Hepatocyte (in vitro differentiated cells): Measurements from ENCODE around the gene CTNNAL1. TPM values are rescaled to one million over a fixed set of nuclear protein-coding genes. Genes with fewer than 3 reads are reported as not detected.
"Not testable (repeated sequence)": the region's sequence is repeated elsewhere in the genome, so short reads cannot be mapped to it uniquely, and the experiment has no call there.

Experiments
- DNase-seq: peaks from one replicate; pipeline ENCODE4 v3.0.0-alpha.2; 2016; ENCODE audit warnings: low spot score
- H2AFZ ChIP-seq: fragments of 200-600 bp; sonication (generic); 2 replicates; pipeline ENCODE4 v1.6.0; 2016; ENCODE audit warnings: antibody characterized with exemption, mild to moderate bottlenecking
- H3K27ac ChIP-seq: fragments of 200-600 bp; sonication (generic); 2 replicates; pipeline ENCODE4 v1.5.1; 2016; ENCODE audit warnings: mild to moderate bottlenecking
- H3K27me3 ChIP-seq: fragments of 200-600 bp; sonication (generic); 2 replicates; pipeline ENCODE4 v1.6.1; 2016
- H3K36me3 ChIP-seq: fragments of 200-600 bp; sonication (generic); replicated peaks from 2 replicates; pipeline ENCODE4 v1.5.1; 2016; ENCODE audit warnings: low read depth; ENCODE audit not compliant: insufficient read depth
- H3K4me1 ChIP-seq: fragments of 200-600 bp; sonication (generic); 2 replicates; pipeline ENCODE4 v1.5.1; 2016; ENCODE audit warnings: mild to moderate bottlenecking, moderate library complexity; ENCODE audit not compliant: insufficient read depth
- H3K4me2 ChIP-seq: fragments of 200-600 bp; sonication (generic); 2 replicates; pipeline ENCODE4 v1.6.0; 2016
- H3K4me3 ChIP-seq: fragments of 200-600 bp; sonication (generic); 2 replicates; pipeline ENCODE4 v1.5.1; 2016; ENCODE audit warnings: mild to moderate bottlenecking
- H3K79me2 ChIP-seq: fragments of 200-600 bp; sonication (generic); 2 replicates; pipeline ENCODE4 v1.6.0; 2017; ENCODE audit warnings: mild to moderate bottlenecking
- H3K9me2 ChIP-seq: fragments of 200-600 bp; sonication (generic); replicated peaks from 2 replicates; pipeline ENCODE4 v1.6.0; 2017; ENCODE audit warnings: mild to moderate bottlenecking; ENCODE audit not compliant: insufficient read depth
- H3K9me3 ChIP-seq: fragments of 200-600 bp; sonication (generic); 2 replicates; pipeline ENCODE4 v1.5.1; 2016; ENCODE audit warnings: low read depth, mild to moderate bottlenecking
- H4K20me1 ChIP-seq: fragments of 200-600 bp; sonication (generic); 2 replicates; pipeline ENCODE4 v1.6.0; 2016; ENCODE audit warnings: mild to moderate bottlenecking; ENCODE audit not compliant: insufficient read depth, poor library complexity, severe bottlenecking
- CTCF ChIP-seq: fragments of 200-600 bp; sonication (generic); IDR thresholded peaks from 2 replicates; pipeline ENCODE4 v1.5.1; 2016; ENCODE audit warnings: antibody characterized with exemption, mild to moderate bottlenecking; ENCODE audit not compliant: poor library complexity
- EZH2 ChIP-seq: fragments of 200-600 bp; sonication (generic); IDR thresholded peaks from 2 replicates; pipeline ENCODE4 v1.6.1; 2016; ENCODE audit warnings: antibody characterized with exemption, mild to moderate bottlenecking, borderline replicate concordance
- EZH2phosphoT487 ChIP-seq: fragments of 200-600 bp; sonication (generic); IDR thresholded peaks from one replicate; pipeline ENCODE4 v1.6.1; 2018; ENCODE audit warnings: antibody characterized with exemption, mild to moderate bottlenecking, low read depth, moderate library complexity; ENCODE audit not compliant: unreplicated experiment, severe bottlenecking
- WGBS: methylation state at CpG from one replicate; pipeline ENCODE4 v1.1.6; 2016; ENCODE audit warnings: low lambda C conversion rate; ENCODE audit errors: missing lambda C conversion rate; 5-methylcytosine and 5-hydroxymethylcytosine counted together
- polyA plus RNA-seq: library from polyadenylated mRNA; unstranded; fragments of >200 nt; fragmentation: Nextera tagmentation; extraction: Ambion mirVana; gene quantifications from 2 replicates; pipeline ENCODE4 v1.2.1, GENCODE V29; 2016
- total RNA-seq: library from RNA; depleted of rRNA; stranded (reverse); fragments of >200 nt; gene quantifications from 2 replicates; pipeline ENCODE4 v1.2.3, GENCODE V29; 2014

Gene CTNNAL1
- total and polyA plus RNA-seq, 2 experiments from 2014 or later: 54.5 to 57.4 TPM

GRCh38 chr9:108900176-108900575, 113.1 kb downstream of the CTNNAL1 start:
- TF ChIP-seq CTCF (no peak), EZH2 (no peak), EZH2phosphoT487 (no peak)
- H3K27me3 ChIP-seq: no peaks in the 10 kb centered on the region
- H3K4me3 ChIP-seq: no peak overlapping the region
- no peaks in the 10 kb centered on the region for H3K79me2 ChIP-seq
- WGBS: 86% methylated on average over 5 of the region's 5 CpGs
- no peaks in the 10 kb centered on the region for H3K9me2 ChIP-seq
- no peaks in the 10 kb centered on the region for H3K9me3 ChIP-seq
- H3K4me2 ChIP-seq: no peak overlapping the region
- H3K4me1 ChIP-seq: no peaks in the 10 kb centered on the region
- no peaks in the 10 kb centered on the region for H4K20me1 ChIP-seq
- no peak overlapping the region for H2AFZ ChIP-seq
- no peak for DNase-seq
- H3K27ac ChIP-seq: no peak overlapping the region
- no peaks in the 10 kb centered on the region for H3K36me3 ChIP-seq

DNA sequence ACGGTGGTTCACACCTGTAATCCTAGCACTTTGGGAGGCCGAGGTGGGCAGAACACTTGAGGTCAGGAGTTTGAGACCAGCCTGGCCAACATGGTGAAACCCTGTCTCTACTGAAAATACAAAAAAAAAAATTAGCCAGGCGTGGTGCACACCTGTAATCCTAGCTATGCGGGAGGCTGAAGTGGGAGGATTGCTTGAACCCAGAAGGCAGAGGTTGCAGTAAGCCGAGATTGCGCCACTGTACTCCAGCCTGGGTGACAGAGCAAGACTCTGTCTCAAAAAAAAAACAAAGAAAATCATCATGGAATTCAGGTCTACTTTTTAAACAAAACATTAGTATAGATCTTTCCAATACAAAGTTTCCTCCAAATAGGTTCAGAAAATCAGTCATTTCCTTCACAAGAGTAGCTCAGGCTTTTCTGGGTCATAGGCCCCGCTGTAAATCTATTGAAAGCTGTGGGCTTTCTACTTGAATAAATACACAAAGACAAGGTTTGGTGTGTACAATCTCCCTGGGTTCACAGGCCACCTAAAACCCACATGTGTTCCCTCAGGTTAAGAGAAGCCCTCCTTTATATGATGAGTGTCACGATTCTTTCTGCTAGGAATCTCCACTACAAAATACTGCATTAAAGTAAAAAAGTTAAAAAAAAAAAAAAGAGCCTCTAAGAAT, 114.1 kb downstream of the CTNNAL1 start:
- not testable (repeated sequence) for H4K20me1 ChIP-seq, H3K27me3 ChIP-seq, H3K36me3 ChIP-seq, H3K27ac ChIP-seq, H3K9me2 ChIP-seq, H3K4me3 ChIP-seq, H3K9me3 ChIP-seq, H3K4me1 ChIP-seq, H3K4me2 ChIP-seq, DNase-seq, H3K79me2 ChIP-seq, H2AFZ ChIP-seq
- WGBS: 92% methylated on average over 8 of the region's 8 CpGs

DNA sequence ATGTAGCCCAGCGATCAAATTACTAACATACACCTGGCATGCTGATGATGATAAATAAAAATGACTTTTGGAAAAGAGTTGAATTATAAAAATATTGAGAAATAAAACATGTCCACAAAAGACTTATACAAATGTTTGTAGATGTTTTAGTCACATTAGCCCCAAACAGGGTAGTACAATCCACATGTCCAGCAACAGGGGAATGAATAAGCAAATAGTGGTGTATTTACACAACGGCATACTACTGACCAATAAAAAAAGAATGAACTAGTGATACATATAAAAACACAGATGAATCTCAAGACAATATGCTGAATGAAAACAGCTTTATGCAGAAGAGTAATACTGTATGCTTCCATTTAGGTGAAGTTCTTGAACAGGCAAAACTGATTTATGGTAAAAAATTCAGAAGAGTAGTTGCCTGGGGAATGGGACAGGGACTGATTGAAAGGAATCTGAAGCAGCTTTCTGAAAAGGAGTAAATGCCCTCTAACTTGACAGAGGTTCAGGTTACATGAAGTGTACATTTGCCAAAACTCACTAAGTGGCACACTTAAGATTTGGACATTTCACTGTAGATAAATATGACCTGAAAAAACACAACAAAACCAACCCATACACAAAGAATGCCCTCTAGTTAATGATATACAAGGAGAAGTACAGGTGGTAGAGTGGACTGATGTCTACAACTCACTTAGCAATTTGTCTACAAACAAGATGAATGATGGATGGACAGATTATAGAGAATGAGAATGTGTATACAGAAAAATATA, 115.8 kb downstream of the CTNNAL1 start:
- 92% methylated on average over 2 of the region's 2 CpGs for WGBS

More for the DNA sequence above, 115.8 kb downstream of the CTNNAL1 start:
- no peak overlapping the region for H3K4me3 ChIP-seq
- H3K36me3 ChIP-seq: no peaks in the 10 kb centered on the region
- no peak overlapping the region for H3K4me2 ChIP-seq
- H3K27ac ChIP-seq: no peak overlapping the region
- no peaks in the 10 kb centered on the region for H4K20me1 ChIP-seq
- no peak for TF ChIP-seq CTCF
- no peak for TF ChIP-seq EZH2
- TF ChIP-seq EZH2phosphoT487: no peak
- H3K9me3 ChIP-seq: no peaks in the 10 kb centered on the region
- no peak for DNase-seq
- no peak overlapping the region for H2AFZ ChIP-seq
- H3K79me2 ChIP-seq: no peaks in the 10 kb centered on the region
- H3K9me2 ChIP-seq: no peaks in the 10 kb centered on the region
- no peaks in the 10 kb centered on the region for H3K27me3 ChIP-seq
- no peaks in the 10 kb centered on the region for H3K4me1 ChIP-seq
